Measurements from ENCODE around the gene HMGA1.

The HMGA1 gene

DNA sequence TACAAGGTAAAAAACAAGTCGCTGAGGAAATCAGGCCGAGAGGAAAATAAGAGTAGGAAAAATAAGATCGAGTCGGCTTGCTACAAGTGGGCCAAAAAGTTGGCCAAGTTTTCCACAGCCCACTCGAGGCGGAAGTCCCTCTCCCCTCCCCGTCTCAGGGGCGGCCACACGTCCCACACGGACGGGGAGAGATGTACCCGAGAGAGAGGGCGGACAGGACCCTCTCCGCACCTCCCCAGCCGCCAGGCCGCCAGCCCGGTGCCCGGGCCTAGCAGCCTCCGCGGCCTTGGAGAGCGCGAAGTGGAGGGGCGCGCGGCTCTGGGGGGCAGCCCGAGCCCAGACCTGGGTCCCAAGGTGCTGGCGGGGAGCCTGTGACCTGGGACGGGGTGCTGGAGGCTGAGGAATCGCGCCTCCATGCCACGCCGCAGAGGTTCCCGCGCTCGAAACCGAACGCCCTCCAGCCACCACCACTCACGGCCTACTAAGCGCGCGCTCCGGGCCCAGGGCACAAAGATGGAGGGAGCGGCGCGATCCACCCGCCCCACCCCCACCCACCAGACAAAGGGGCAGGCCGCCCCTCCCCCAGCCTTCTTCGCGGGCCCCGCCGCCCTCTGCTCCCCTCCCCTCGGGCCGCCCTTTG, 1.9 kb upstream of the HMGA1 start:
- peak; percentile 9 for DNase-seq (ENCODE audit: low spot score)
- in situ Hi-C loops (cut with MboI; ENCODE audit: low pct_unique_long_range_greater_than_20kb, low sequenced_read_pairs, unreplicated experiment): loop anchor here (25.0 kb wide), 1 partner anchor 378 kb away; no protein-coding TSS in a partner anchor
- TF ChIP-seq, protein P1, sequence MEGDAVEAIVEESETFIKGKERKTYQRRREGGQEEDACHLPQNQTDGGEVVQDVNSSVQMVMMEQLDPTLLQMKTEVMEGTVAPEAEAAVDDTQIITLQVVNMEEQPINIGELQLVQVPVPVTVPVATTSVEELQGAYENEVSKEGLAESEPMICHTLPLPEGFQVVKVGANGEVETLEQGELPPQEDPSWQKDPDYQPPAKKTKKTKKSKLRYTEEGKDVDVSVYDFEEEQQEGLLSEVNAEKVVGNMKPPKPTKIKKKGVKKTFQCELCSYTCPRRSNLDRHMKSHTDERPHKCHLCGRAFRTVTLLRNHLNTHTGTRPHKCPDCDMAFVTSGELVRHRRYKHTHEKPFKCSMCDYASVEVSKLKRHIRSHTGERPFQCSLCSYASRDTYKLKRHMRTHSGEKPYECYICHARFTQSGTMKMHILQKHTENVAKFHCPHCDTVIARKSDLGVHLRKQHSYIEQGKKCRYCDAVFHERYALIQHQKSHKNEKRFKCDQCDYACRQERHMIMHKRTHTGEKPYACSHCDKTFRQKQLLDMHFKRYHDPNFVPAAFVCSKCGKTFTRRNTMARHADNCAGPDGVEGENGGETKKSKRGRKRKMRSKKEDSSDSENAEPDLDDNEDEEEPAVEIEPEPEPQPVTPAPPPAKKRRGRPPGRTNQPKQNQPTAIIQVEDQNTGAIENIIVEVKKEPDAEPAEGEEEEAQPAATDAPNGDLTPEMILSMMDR (IDR thresholded peaks at IDR 0.05; ENCODE audit: extremely low read depth, insufficient read depth, missing control alignments): no peak

DNA sequence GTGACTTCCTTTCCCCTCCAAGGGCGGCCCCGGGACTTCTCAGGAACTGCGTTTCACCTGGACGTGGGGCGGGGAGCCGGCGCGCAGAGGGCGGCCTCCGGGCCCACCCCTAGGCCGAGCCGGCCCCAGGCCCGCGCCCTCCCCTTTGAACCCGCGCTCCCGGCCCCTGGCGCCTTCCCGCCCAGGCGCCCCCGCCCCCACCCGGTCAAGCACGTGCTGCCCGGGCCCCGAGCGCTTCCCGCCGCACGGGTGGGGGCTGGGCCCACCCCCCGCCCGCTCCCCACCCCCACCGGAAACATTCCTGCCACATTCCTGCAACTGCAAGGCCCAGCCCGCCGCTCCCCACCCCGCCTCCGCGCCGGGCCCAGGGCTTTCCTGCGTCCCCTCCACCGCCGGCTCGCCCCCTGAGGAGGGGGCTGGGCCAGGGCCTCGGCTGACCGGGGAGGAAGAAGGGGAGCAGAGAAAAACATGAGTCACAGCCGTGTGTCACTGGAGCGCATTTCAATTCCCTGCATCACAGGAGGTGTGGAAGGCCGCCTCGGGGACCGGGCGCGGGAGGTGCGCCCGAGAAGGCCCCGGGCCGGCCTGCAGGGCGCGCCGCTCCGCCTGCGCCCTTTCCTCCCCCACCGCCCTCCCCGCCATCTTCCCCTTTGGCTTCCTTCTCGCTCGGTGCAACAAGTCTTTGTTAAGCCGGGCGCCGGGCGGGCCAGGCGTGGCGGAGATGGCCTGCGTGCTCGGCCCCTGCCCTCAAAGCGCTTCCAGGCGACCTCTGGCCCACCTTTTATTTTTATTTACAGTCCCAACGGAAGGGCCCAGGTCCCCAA, 1.2 kb upstream of the HMGA1 start:
- in situ Hi-C loops (cut with MboI; ENCODE audit: low pct_unique_long_range_greater_than_20kb, low sequenced_read_pairs, unreplicated experiment): loop anchor here (25.0 kb wide), 1 partner anchor 377 kb away; no protein-coding TSS in a partner anchor
- TF ChIP-seq, protein P1 (IDR thresholded peaks at IDR 0.05; ENCODE audit: extremely low read depth, insufficient read depth, missing control alignments): peak; percentile 11
- DNase-seq (ENCODE audit: low spot score): peak; percentile 80

DNA sequence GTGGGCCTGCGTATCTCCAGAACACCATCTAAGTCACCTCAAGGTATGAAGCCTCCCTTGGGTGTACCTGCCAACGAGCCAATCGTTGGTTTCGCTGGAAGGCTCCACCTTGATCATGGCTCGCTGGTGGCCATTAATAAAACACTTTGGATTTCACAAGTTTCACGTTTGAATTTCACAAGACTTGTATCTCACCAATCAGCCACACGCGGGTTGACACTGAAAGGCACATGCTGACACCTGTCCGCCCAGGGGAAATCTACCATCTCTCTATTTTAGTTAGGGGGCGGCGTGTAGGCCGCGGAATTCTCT, 586 bp upstream of the HMGA1 start:
- in situ Hi-C loops (cut with MboI; ENCODE audit: low pct_unique_long_range_greater_than_20kb, low sequenced_read_pairs, unreplicated experiment): loop anchor here (25.0 kb wide), 1 partner anchor 376 kb away; no protein-coding TSS in a partner anchor
- DNase-seq (ENCODE audit: low spot score): peak; percentile 71
- TF ChIP-seq, protein P1 (IDR thresholded peaks at IDR 0.05; ENCODE audit: extremely low read depth, insufficient read depth, missing control alignments): no peak

DNA sequence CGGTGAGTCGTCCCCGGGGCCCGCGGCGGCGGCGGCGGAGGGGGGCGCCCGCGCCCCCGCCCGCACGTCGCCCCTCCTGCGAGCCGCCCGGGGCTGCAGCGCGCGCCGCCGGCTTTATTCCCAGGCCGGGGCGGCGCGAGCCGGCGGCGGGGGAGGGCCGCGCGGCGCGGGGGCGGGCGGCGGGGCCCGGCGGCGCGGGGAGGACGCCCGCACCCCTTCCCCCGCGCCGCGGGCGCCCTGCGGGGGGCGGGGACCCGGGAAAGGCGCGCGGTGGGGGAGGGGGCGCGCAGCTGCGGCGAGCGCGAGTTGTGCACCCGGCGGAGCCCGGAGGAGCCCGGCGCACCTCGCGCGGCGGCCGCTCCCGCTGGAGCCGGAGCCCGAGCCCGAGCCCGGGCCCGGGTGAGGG, 646 bp downstream of the HMGA1 start:
- in situ Hi-C loops (cut with MboI; ENCODE audit: low pct_unique_long_range_greater_than_20kb, low sequenced_read_pairs, unreplicated experiment): loop anchor here (25.0 kb wide), 1 partner anchor 375 kb away; no protein-coding TSS in a partner anchor
- peak; percentile 69 for DNase-seq (ENCODE audit: low spot score)
- TF ChIP-seq, protein P1 (IDR thresholded peaks at IDR 0.05; ENCODE audit: extremely low read depth, insufficient read depth, missing control alignments): no peak

DNA sequence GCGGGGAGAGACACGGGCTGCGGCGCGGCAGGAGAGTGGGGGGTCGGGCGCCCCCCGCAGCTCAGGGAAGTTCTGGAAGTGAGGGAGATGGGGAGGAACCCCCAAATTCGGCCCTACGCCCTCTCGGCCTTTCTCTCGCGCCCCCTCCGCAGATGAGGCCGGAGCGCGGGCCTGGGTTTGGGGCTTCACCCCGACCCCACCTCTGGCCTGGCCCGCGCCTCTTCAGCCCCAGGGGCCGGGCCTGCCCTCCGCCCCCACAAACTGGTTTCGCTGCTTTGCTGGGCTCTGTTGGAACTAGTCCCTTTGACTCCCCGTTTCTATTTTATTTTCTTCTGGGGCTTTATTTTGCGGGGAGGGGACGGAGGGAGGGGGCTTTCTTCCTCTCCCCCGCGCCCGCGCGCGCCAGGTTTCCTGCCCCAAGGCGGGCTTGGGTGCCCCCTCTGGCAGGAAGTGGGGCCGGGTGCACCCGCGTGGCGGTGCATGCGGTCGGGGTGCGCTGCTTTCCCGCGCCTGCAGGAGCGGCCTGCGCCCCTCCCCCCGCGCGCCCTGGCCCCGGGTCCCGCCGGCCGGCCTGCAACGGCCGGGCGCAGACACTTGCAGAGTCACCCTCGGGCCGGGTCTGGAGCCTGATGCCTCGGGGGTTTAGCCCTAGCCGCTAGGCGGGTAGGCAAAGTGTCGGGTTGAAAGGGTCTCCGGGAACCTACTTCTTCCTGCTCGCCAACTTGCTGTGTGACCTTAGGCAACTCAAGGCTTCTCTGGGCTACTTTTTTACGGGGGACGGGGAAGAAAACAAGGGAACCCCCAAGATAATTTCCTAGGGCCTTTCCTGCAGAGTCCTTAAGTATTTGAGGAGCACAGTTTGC, 1.3 kb downstream of the HMGA1 start:
- peak; percentile 76 for DNase-seq (ENCODE audit: low spot score)
- TF ChIP-seq, protein P1 (IDR thresholded peaks at IDR 0.05; ENCODE audit: extremely low read depth, insufficient read depth, missing control alignments): peak; percentile 36
- in situ Hi-C loops (cut with MboI; ENCODE audit: low pct_unique_long_range_greater_than_20kb, low sequenced_read_pairs, unreplicated experiment): loop anchor here (25.0 kb wide), 1 partner anchor 374 kb away; no protein-coding TSS in a partner anchor

All from GM13977 (cell line).